Activated T-cell treated with anti-CD3 and anti-CD28 coated beads, Interleukin-2, amount 50 U/mL, for 4 hours (primary cell): Measurements from ENCODE around the gene PEA15. TPM values are rescaled to one million over a fixed set of nuclear protein-coding genes. Genes with fewer than 3 reads are reported as not detected.

Source experiments
- ATAC-seq, 2 donors: fragments of 200-7000 bp; cut with Tn5 transposase; one replicate each; pipeline ENCODE4 v1.10.0; 2021
- DNase-seq: peaks from one replicate; pipeline ENCODE4 v3.0.0-alpha.2; 2020
- H3K27me3 Mint-ChIP-seq: one replicate; pipeline ENCODE4 v1.8.0; 2021; ENCODE audit warnings: low read depth, mixed read lengths
- H3K36me3 Mint-ChIP-seq: one replicate; pipeline ENCODE4 v1.8.0; 2022; ENCODE audit warnings: mixed read lengths; ENCODE audit not compliant: insufficient read depth
- H3K4me1 Mint-ChIP-seq: one replicate; pipeline ENCODE4 v1.8.0; 2021; ENCODE audit warnings: low read depth, mixed read lengths
- H3K4me3 Mint-ChIP-seq: one replicate; pipeline ENCODE4 v1.8.0; 2021; ENCODE audit warnings: mild to moderate bottlenecking, moderate library complexity, mixed read lengths
- H3K9me3 Mint-ChIP-seq: one replicate; pipeline ENCODE4 v1.8.0; 2021; ENCODE audit warnings: mixed read lengths
- total RNA-seq, 3 donors: library from RNA; stranded (reverse); gene quantifications; one replicate each; pipeline ENCODE4 v1.2.1, GENCODE V29; 2021

PEA15 gene
- total RNA-seq, 3 donors from 2014 or later = 83.2 to 99.6 (median 83.7) TPM

- H3K36me3 Mint-ChIP-seq = peaks cover 35% of the 10 kb centered on the region
- no peaks in the 10 kb centered on the region for H3K27me3 Mint-ChIP-seq
- H3K4me1 Mint-ChIP-seq = peaks cover 36% of the 10 kb centered on the region
- DNase-seq = no peak
- no peaks in the 10 kb centered on the region for H3K9me3 Mint-ChIP-seq
- H3K4me3 Mint-ChIP-seq = no peak overlapping the region
- no peak for ATAC-seq
Observed at GRCh38 chr1:160209321-160210046, 4.3 kb downstream of the PEA15 start.

- DNase-seq (no peak), ATAC-seq (no peak)
- Mint-ChIP-seq H3K36me3 (peaks cover 43% of the 10 kb centered on the region), H3K9me3 (no peaks in the 10 kb centered on the region), H3K27me3 (no peaks in the 10 kb centered on the region), H3K4me3 (no peak overlapping the region), H3K4me1 (peaks cover 33% of the 10 kb centered on the region)
Observed at GRCh38 chr1:160210561-160210960, 5.4 kb downstream of the PEA15 start.

- Mint-ChIP-seq H3K36me3 (peaks cover 50% of the 10 kb centered on the region), H3K4me3 (no peak overlapping the region), H3K9me3 (no peaks in the 10 kb centered on the region), H3K4me1 (peaks cover 30% of the 10 kb centered on the region), H3K27me3 (no peaks in the 10 kb centered on the region)
- DNase-seq (no peak), ATAC-seq (no peak)
Observed at GRCh38 chr1:160211046-160211790, 6.0 kb downstream of the PEA15 start.

- H3K4me1 Mint-ChIP-seq = peaks cover 7% of the 10 kb centered on the region
- no peaks in the 10 kb centered on the region for H3K9me3 Mint-ChIP-seq
- peaks cover 48% of the 10 kb centered on the region for H3K36me3 Mint-ChIP-seq
- DNase-seq (no peak), ATAC-seq (no peak)
- no peak overlapping the region for H3K4me3 Mint-ChIP-seq
- H3K27me3 Mint-ChIP-seq = no peaks in the 10 kb centered on the region
Observed at GRCh38 chr1:160214481-160215140, 9.4 kb downstream of the PEA15 start.

GRCh38 chr1:160216301-160216700, 11.1 kb downstream of the PEA15 start:
- no peaks in the 10 kb centered on the region for H3K4me1 Mint-ChIP-seq
- peaks cover 47% of the 10 kb centered on the region for H3K36me3 Mint-ChIP-seq
- no peak overlapping the region for H3K4me3 Mint-ChIP-seq
- ATAC-seq (no peak), DNase-seq (no peak)
- no peaks in the 10 kb centered on the region for H3K9me3 Mint-ChIP-seq
- no peaks in the 10 kb centered on the region for H3K27me3 Mint-ChIP-seq

- DNase-seq = no peak
- Mint-ChIP-seq H3K36me3 (peaks cover 49% of the 10 kb centered on the region), H3K9me3 (no peaks in the 10 kb centered on the region)
Observed at GRCh38 chr1:160217481-160218051, 12.4 kb downstream of the PEA15 start.

GRCh38 chr1:160219062-160219929, 14.1 kb downstream of the PEA15 start:
- no peak overlapping the region for H3K4me3 Mint-ChIP-seq
- peaks cover 53% of the 10 kb centered on the region for H3K36me3 Mint-ChIP-seq
- no peaks in the 10 kb centered on the region for H3K9me3 Mint-ChIP-seq
- H3K27me3 Mint-ChIP-seq = no peaks in the 10 kb centered on the region
- H3K4me1 Mint-ChIP-seq = no peaks in the 10 kb centered on the region
- ATAC-seq (no peak), DNase-seq (no peak)

More at GRCh38 chr1:160217481-160218051, 12.4 kb downstream of the PEA15 start:
- no peak for ATAC-seq
- Mint-ChIP-seq H3K4me3 (no peak overlapping the region), H3K27me3 (no peaks in the 10 kb centered on the region), H3K4me1 (no peaks in the 10 kb centered on the region)

GRCh38 chr1:160220301-160220700, 15.1 kb downstream of the PEA15 start:
- ATAC-seq = no peak
- DNase-seq = no peak
- no peaks in the 10 kb centered on the region for H3K4me1 Mint-ChIP-seq
- no peaks in the 10 kb centered on the region for H3K9me3 Mint-ChIP-seq
- no peak overlapping the region for H3K4me3 Mint-ChIP-seq
- H3K27me3 Mint-ChIP-seq = no peaks in the 10 kb centered on the region
- peaks cover 52% of the 10 kb centered on the region for H3K36me3 Mint-ChIP-seq

GRCh38 chr1:160221089-160221488, 15.9 kb downstream of the PEA15 start:
- H3K27me3 Mint-ChIP-seq = no peaks in the 10 kb centered on the region
- H3K4me3 Mint-ChIP-seq = no peak overlapping the region
- H3K9me3 Mint-ChIP-seq = no peaks in the 10 kb centered on the region
- ATAC-seq (no peak), DNase-seq (no peak)
- no peaks in the 10 kb centered on the region for H3K4me1 Mint-ChIP-seq
- H3K36me3 Mint-ChIP-seq = peaks cover 44% of the 10 kb centered on the region

GRCh38 chr1:160222546-160222945, 17.4 kb downstream of the PEA15 start:
- H3K4me1 Mint-ChIP-seq = no peaks in the 10 kb centered on the region
- H3K36me3 Mint-ChIP-seq = peaks cover 39% of the 10 kb centered on the region
- no peaks in the 10 kb centered on the region for H3K9me3 Mint-ChIP-seq
- no peak overlapping the region for H3K4me3 Mint-ChIP-seq
- no peaks in the 10 kb centered on the region for H3K27me3 Mint-ChIP-seq
- ATAC-seq (no peak), DNase-seq (no peak)

GRCh38 chr1:160224606-160225005, 19.4 kb downstream of the PEA15 start:
- ATAC-seq = no peak
- Mint-ChIP-seq H3K27me3 (no peaks in the 10 kb centered on the region), H3K9me3 (no peaks in the 10 kb centered on the region), H3K36me3 (peaks cover 49% of the 10 kb centered on the region), H3K4me3 (no peak overlapping the region), H3K4me1 (no peaks in the 10 kb centered on the region)
- DNase-seq = no peak

GRCh38 chr1:160225345-160225744, 20.2 kb downstream of the PEA15 start:
- H3K36me3 Mint-ChIP-seq = peaks cover 55% of the 10 kb centered on the region
- DNase-seq (no peak), ATAC-seq (no peak)
- no peaks in the 10 kb centered on the region for H3K4me1 Mint-ChIP-seq
- no peaks in the 10 kb centered on the region for H3K9me3 Mint-ChIP-seq
- no peak overlapping the region for H3K4me3 Mint-ChIP-seq
- no peaks in the 10 kb centered on the region for H3K27me3 Mint-ChIP-seq

GRCh38 chr1:160226623-160227022, 21.4 kb downstream of the PEA15 start:
- no peak overlapping the region for H3K4me3 Mint-ChIP-seq
- ATAC-seq (no peak), DNase-seq (no peak)
- H3K9me3 Mint-ChIP-seq = no peaks in the 10 kb centered on the region
- no peaks in the 10 kb centered on the region for H3K27me3 Mint-ChIP-seq
- no peaks in the 10 kb centered on the region for H3K4me1 Mint-ChIP-seq
- peaks cover 55% of the 10 kb centered on the region for H3K36me3 Mint-ChIP-seq

GRCh38 chr1:160227034-160227433, 21.9 kb downstream of the PEA15 start:
- H3K27me3 Mint-ChIP-seq = no peaks in the 10 kb centered on the region
- DNase-seq (no peak), ATAC-seq (no peak)
- H3K36me3 Mint-ChIP-seq = peaks cover 51% of the 10 kb centered on the region
- no peaks in the 10 kb centered on the region for H3K9me3 Mint-ChIP-seq
- no peak overlapping the region for H3K4me3 Mint-ChIP-seq
- H3K4me1 Mint-ChIP-seq = no peaks in the 10 kb centered on the region
